Ovary (tissue), 3 donors: ENCODE data around the gene APP.

Experiments used
- CTCF ChIP-seq, 3 donors: fragments of 450-650 bp in 2 of 3; fragments of 200-600 bp in 1 of 3; IDR thresholded peaks; one replicate each; pipeline versions ENCODE4 v1.5.1 to v1.8.0; 2016 to 2022; ENCODE audit warnings: antibody characterized with exemption in 3 of 3, mild to moderate bottlenecking in 1 of 3
- POLR2A ChIP-seq: fragments of 450-650 bp; IDR thresholded peaks from one replicate; pipeline ENCODE4 v1.6.1; 2017; ENCODE audit warnings: antibody characterized with exemption, mild to moderate bottlenecking, moderate library complexity
- donor health status: DM: no; HTN: no; CAD: no.

DNA sequence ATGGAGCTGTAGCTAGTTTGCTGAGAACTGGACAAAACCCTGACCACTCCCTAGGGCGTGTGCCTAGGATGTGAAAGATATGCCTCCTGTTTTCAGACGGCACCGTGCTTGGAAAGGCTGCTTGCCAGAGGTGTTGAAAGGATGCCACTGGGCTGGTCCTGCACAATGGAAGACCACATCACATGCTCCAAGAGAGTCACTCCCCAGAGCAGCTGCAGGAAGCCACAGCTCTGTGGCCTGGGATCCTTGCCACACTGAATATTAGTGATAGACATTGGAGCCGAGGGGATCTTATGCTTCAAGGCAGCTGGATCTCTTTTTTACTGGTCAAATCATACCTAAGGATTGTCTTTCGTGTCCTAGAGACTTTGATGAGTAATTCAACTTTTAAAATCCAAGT is 6.6 kb upstream of the APP start:
- TF ChIP-seq CTCF (IDR thresholded peaks at IDR 0.05) (no peak), POLR2A (no peak)
